Calu3 (cell line): Measurements from ENCODE around the gene DRC7. TPM values are rescaled to one million over a fixed set of nuclear protein-coding genes. Genes with fewer than 3 reads are reported as not detected.

Source experiments
- BruUV-seq: library from RNA; stranded (reverse); fragments of 400-500 nt; replicated peaks from 2 replicates; lab custom pipeline; 2021; lab: Mats Ljungman, UMichigan
- CTCF ChIA-PET: fragments of 300-600 bp; sonication (Branson Sonifier 250); formaldehyde crosslinking; loops from one replicate; lab custom pipeline; 2022; ENCODE audit warnings: antibody characterized with exemption; lab: Charles Lee
- DNase-seq: peaks from one replicate; pipeline ENCODE4 v3.0.0; 2022
- H3K27ac Mint-ChIP-seq: one replicate; pipeline ENCODE4 v1.8.0; 2022; ENCODE audit warnings: mixed read lengths; ENCODE audit not compliant: unreplicated experiment
- H3K27me3 Mint-ChIP-seq: one replicate; pipeline ENCODE4 v1.8.0; 2022; ENCODE audit warnings: mixed read lengths; ENCODE audit not compliant: unreplicated experiment
- H3K36me3 Mint-ChIP-seq: one replicate; pipeline ENCODE4 v1.8.0; 2022; ENCODE audit warnings: mild to moderate bottlenecking, moderate library complexity, mixed read lengths; ENCODE audit not compliant: insufficient read depth, unreplicated experiment
- H3K4me1 Mint-ChIP-seq: one replicate; pipeline ENCODE4 v1.8.0; 2022; ENCODE audit warnings: mild to moderate bottlenecking, low read depth, mixed read lengths; ENCODE audit not compliant: unreplicated experiment
- H3K4me3 Mint-ChIP-seq: one replicate; pipeline ENCODE4 v1.8.0; 2022; ENCODE audit warnings: mild to moderate bottlenecking, low read depth, moderate library complexity, mixed read lengths; ENCODE audit not compliant: unreplicated experiment
- H3K9me3 Mint-ChIP-seq: one replicate; pipeline ENCODE4 v1.8.0; 2022; ENCODE audit warnings: low read depth, mixed read lengths; ENCODE audit not compliant: unreplicated experiment
- intact Hi-C: fragments of 100-400 bp; cut with micrococcal nuclease; formaldehyde crosslinking; loops from one replicate; pipeline ENCODE4 v1.10.0; 2022; ENCODE audit not compliant: unreplicated experiment
- total RNA-seq: library from RNA; stranded (reverse); gene quantifications from 2 replicates; pipeline ENCODE4 v1.2.3, GENCODE V29; 2022
- TF ChIP-seq, protein P1 (sequence below): fragments of 200-600 bp; IDR thresholded peaks from one replicate; pipeline ENCODE4 v1.8.0; 2022; ENCODE audit warnings: antibody characterized with exemption; ENCODE audit not compliant: unreplicated experiment

The DRC7 gene
- total RNA-seq, 1 experiment from 2014 or later, result not detected

DNA sequence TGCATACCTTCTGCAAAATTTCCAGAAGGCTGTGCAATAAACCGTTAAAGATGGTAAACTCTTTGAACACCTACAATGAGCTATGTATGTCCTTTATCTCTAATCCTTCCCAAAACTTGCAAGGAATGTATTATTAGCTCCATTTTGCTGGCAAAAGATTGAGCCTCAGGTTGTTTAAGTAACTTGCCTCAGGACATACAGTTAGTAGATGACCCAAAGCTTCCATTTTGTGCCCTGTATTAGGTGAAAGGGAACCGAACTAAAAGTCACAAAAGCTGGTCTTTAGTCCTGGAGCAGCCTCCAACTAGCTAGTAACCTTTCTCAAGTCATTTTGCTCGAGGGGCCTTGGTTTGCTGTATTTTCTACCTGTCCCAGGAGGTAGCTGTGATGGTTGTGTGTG, 22.2 kb upstream of the DRC7 start:
- Mint-ChIP-seq H3K27me3 (peaks cover 81% of the 10 kb centered on the region), H3K9me3 (no peaks in the 10 kb centered on the region), H3K27ac (no peak overlapping the region), H3K4me3 (no peak overlapping the region), H3K4me1 (no peaks in the 10 kb centered on the region), H3K36me3 (peaks cover 13% of the 10 kb centered on the region)
- CTCF ChIA-PET, result interaction anchor here (0.7 kb wide), 1 partner anchor 571 kb away, joined by 3 read pairs; no protein-coding TSS in a partner anchor
- TF ChIP-seq, protein P1, sequence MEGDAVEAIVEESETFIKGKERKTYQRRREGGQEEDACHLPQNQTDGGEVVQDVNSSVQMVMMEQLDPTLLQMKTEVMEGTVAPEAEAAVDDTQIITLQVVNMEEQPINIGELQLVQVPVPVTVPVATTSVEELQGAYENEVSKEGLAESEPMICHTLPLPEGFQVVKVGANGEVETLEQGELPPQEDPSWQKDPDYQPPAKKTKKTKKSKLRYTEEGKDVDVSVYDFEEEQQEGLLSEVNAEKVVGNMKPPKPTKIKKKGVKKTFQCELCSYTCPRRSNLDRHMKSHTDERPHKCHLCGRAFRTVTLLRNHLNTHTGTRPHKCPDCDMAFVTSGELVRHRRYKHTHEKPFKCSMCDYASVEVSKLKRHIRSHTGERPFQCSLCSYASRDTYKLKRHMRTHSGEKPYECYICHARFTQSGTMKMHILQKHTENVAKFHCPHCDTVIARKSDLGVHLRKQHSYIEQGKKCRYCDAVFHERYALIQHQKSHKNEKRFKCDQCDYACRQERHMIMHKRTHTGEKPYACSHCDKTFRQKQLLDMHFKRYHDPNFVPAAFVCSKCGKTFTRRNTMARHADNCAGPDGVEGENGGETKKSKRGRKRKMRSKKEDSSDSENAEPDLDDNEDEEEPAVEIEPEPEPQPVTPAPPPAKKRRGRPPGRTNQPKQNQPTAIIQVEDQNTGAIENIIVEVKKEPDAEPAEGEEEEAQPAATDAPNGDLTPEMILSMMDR, result no peak
- no peak for DNase-seq
- intact Hi-C loops, result no loop called here
- BruUV-seq, result no TSS peak

- H3K27me3 Mint-ChIP-seq, result peaks cover 81% of the 10 kb centered on the region
- H3K4me1 Mint-ChIP-seq, result no peaks in the 10 kb centered on the region
- no peaks in the 10 kb centered on the region for H3K9me3 Mint-ChIP-seq
- no peak overlapping the region for H3K4me3 Mint-ChIP-seq
- intact Hi-C loops, result no loop called here
- DNase-seq, result no peak
- CTCF ChIA-PET, result no interaction called here
- H3K36me3 Mint-ChIP-seq, result peaks cover 13% of the 10 kb centered on the region
- TF ChIP-seq, protein P1, result no peak
- no TSS peak for BruUV-seq
- H3K27ac Mint-ChIP-seq, result no peak overlapping the region
Measured at GRCh38 chr16:57672824-57673223, 21.8 kb upstream of the DRC7 start.

- H3K27ac Mint-ChIP-seq, result no peak overlapping the region
- TF ChIP-seq, protein P1, result no peak
- BruUV-seq, result no TSS peak
- DNase-seq, result no peak
- CTCF ChIA-PET, result no interaction called here
- peaks cover 80% of the 10 kb centered on the region for H3K27me3 Mint-ChIP-seq
- no peak overlapping the region for H3K4me3 Mint-ChIP-seq
- no peaks in the 10 kb centered on the region for H3K36me3 Mint-ChIP-seq
- H3K9me3 Mint-ChIP-seq, result no peaks in the 10 kb centered on the region
- intact Hi-C loops, result no loop called here
- H3K4me1 Mint-ChIP-seq, result no peaks in the 10 kb centered on the region
Measured at GRCh38 chr16:57675741-57676551, 18.7 kb upstream of the DRC7 start.

DNA sequence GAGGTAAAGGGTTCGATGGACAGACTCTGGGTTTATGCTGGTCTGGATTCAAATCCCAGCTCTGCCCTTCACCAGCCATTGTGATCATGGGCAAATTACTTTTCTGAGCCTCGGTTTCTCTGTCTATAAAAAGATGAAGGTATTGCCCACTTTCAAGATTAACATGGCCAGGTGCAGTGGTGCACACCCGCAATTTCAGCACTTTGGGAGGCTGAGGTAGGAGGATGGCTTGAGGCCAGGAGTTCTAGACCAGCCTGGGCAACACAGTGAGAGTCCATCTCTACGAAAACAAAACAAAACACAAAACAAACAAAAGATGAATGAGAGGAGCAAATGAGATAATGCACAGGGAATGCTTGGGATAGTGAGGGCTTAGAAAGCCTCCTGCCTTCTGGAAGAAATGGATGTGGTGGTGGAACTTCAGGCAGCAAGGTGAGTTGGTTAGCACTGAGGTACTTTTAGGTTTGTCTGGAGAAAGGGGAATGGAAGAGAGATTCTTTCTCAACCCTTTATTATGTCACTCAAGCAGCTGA, 18.0 kb upstream of the DRC7 start:
- Mint-ChIP-seq H3K9me3 (no peaks in the 10 kb centered on the region), H3K27ac (no peak overlapping the region), H3K27me3 (peaks cover 73% of the 10 kb centered on the region), H3K36me3 (no peaks in the 10 kb centered on the region), H3K4me1 (no peaks in the 10 kb centered on the region), H3K4me3 (no peak overlapping the region)
- TF ChIP-seq, protein P1, result no peak
- intact Hi-C loops, result no loop called here
- DNase-seq, result no peak
- CTCF ChIA-PET, result no interaction called here
- BruUV-seq, result no TSS peak
